Fibroblast of lung (primary cell): ENCODE measurements around the gene MSANTD1.

ENCODE experiments used
- CTCF ChIP-seq, 2 donors: IDR thresholded peaks in 1 of 2; conservative IDR thresholded peaks in 1 of 2; 1 replicate in 1 of 2; 2 replicates in 1 of 2; pipeline ENCODE4 v1.5.1; 2011 to 2012; ENCODE audit warnings: low read length in 2 of 2, control low read depth in 1 of 2, inconsistent platforms in 1 of 2, low read depth in 1 of 2, mild to moderate bottlenecking in 1 of 2
- EZH2 ChIP-seq: IDR thresholded peaks from 2 replicates; pipeline ENCODE4 v1.5.1; 2012; ENCODE audit warnings: low read length, control low read depth, mild to moderate bottlenecking; ENCODE audit errors: missing control alignments

GRCh38 chr4:3221996-3222395 lies 27.0 kb upstream of the MSANTD1 start:
- TF ChIP-seq CTCF (conservative IDR thresholded peaks at IDR 0.05 in 1 of 2, IDR thresholded peaks at IDR 0.05 in 1 of 2; ENCODE audit: low read depth in 1 of 2, low read length in 2 of 2) (no peak), EZH2 (no peak)
